Measurements from ENCODE around the gene STRN4. TPM values are rescaled to one million over a fixed set of nuclear protein-coding genes. Genes with fewer than 3 reads are reported as not detected.

Gene STRN4
- total RNA-seq, 2 donors from 2014 or later, result 142 to 155 TPM

GRCh38 chr19:46737761-46738171 is 8.5 kb downstream of the STRN4 start:
- H3K27ac Mint-ChIP-seq, result no peak overlapping the region
- H3K36me3 ChIP-seq (ENCODE audit: control insufficient read depth, insufficient read depth, low read length), result peaks cover 50% of the 10 kb centered on the region

GRCh38 chr19:46737298-46737654 is 9.0 kb downstream of the STRN4 start:
- Mint-ChIP-seq H3K4me3 (no peak overlapping the region), H3K4me1 (peaks cover 13% of the 10 kb centered on the region), H3K27me3 (ENCODE audit: insufficient read depth) (no peaks in the 10 kb centered on the region), H3K9me3 (no peaks in the 10 kb centered on the region), H3K36me3 (ENCODE audit: low read depth) (peaks cover 60% of the 10 kb centered on the region), H3K27ac (no peak overlapping the region)
- Histone ChIP-seq H3K27me3 (ENCODE audit: control insufficient read depth, insufficient read depth, low read length, poor library complexity, severe bottlenecking) (no peaks in the 10 kb centered on the region), H3K9me3 (ENCODE audit: control insufficient read depth, low read length) (no peaks in the 10 kb centered on the region), H3K4me3 (ENCODE audit: low read length) (no peak overlapping the region), H3K9ac (ENCODE audit: extremely low read depth, low read length, poor library complexity, severe bottlenecking) (no peak overlapping the region), H3K4me1 (ENCODE audit: control insufficient read depth, insufficient read depth, low read length) (no peaks in the 10 kb centered on the region), H3K36me3 (ENCODE audit: control insufficient read depth, insufficient read depth, low read length) (peaks cover 55% of the 10 kb centered on the region), H3K27ac (ENCODE audit: low read depth, low read length) (no peak overlapping the region)
- no peak for DNase-seq
- 95% methylated on average over 7 of the region's 7 CpGs for WGBS, 2 experiments (ENCODE audit: insufficient coverage in 1 of 2, insufficient read length in 1 of 2)
- no peak for TF ChIP-seq CTCF (conservative IDR thresholded peaks at IDR 0.05)

More at GRCh38 chr19:46737761-46738171, 8.5 kb downstream of the STRN4 start:
- Histone ChIP-seq H3K9me3 (ENCODE audit: control insufficient read depth, low read length) (no peaks in the 10 kb centered on the region), H3K4me3 (ENCODE audit: low read length) (no peak overlapping the region), H3K4me1 (ENCODE audit: control insufficient read depth, insufficient read depth, low read length) (no peaks in the 10 kb centered on the region), H3K9ac (ENCODE audit: extremely low read depth, low read length, poor library complexity, severe bottlenecking) (no peak overlapping the region), H3K27me3 (ENCODE audit: control insufficient read depth, insufficient read depth, low read length, poor library complexity, severe bottlenecking) (no peaks in the 10 kb centered on the region), H3K27ac (ENCODE audit: low read depth, low read length) (no peak overlapping the region)
- no peaks in the 10 kb centered on the region for H3K27me3 Mint-ChIP-seq (ENCODE audit: insufficient read depth)
- peaks cover 16% of the 10 kb centered on the region for H3K4me1 Mint-ChIP-seq
- no peaks in the 10 kb centered on the region for H3K9me3 Mint-ChIP-seq
- H3K36me3 Mint-ChIP-seq (ENCODE audit: low read depth), result peaks cover 60% of the 10 kb centered on the region
- no peak for DNase-seq
- no peak for TF ChIP-seq CTCF (conservative IDR thresholded peaks at IDR 0.05)
- WGBS, 2 experiments (ENCODE audit: insufficient coverage in 1 of 2, insufficient read length in 1 of 2), result 93 to 97% methylated on average over 12 to 19 of the region's 19 CpGs
- H3K4me3 Mint-ChIP-seq, result no peak overlapping the region

GRCh38 chr19:46736531-46737297 is 9.5 kb downstream of the STRN4 start:
- no peak for DNase-seq
- TF ChIP-seq CTCF (conservative IDR thresholded peaks at IDR 0.05), result no peak
- H3K27me3 Mint-ChIP-seq (ENCODE audit: insufficient read depth), result no peaks in the 10 kb centered on the region
- H3K27ac ChIP-seq (ENCODE audit: low read depth, low read length), result no peak overlapping the region
- H3K36me3 Mint-ChIP-seq (ENCODE audit: low read depth), result peaks cover 61% of the 10 kb centered on the region
- 93 to 96% methylated on average over 9 to 22 of the region's 22 CpGs for WGBS, 2 experiments (ENCODE audit: insufficient coverage in 1 of 2, insufficient read length in 1 of 2)
- peaks cover 60% of the 10 kb centered on the region for H3K36me3 ChIP-seq (ENCODE audit: control insufficient read depth, insufficient read depth, low read length)
- no peak overlapping the region for H3K9ac ChIP-seq (ENCODE audit: extremely low read depth, low read length, poor library complexity, severe bottlenecking)
- H3K9me3 Mint-ChIP-seq, result no peaks in the 10 kb centered on the region
- no peak overlapping the region for H3K27ac Mint-ChIP-seq
- H3K27me3 ChIP-seq (ENCODE audit: control insufficient read depth, insufficient read depth, low read length, poor library complexity, severe bottlenecking), result no peaks in the 10 kb centered on the region
- H3K4me1 ChIP-seq (ENCODE audit: control insufficient read depth, insufficient read depth, low read length), result no peaks in the 10 kb centered on the region
- no peak overlapping the region for H3K4me3 ChIP-seq (ENCODE audit: low read length)
- peaks cover 8% of the 10 kb centered on the region for H3K4me1 Mint-ChIP-seq
- H3K9me3 ChIP-seq (ENCODE audit: control insufficient read depth, low read length), result no peaks in the 10 kb centered on the region
- H3K4me3 Mint-ChIP-seq, result no peak overlapping the region

Measured in endodermal cell (in vitro differentiated cells).